MM.1S (cell line): Measurements from ENCODE around the gene DSCAM.

Source experiments
- CTCF ChIP-seq: fragments of 300-600 bp; sonication (generic); IDR thresholded peaks from 2 replicates; pipeline ENCODE4 v1.5.1; 2016; ENCODE audit warnings: antibody characterized with exemption, low read length, mixed read lengths
- EZH2 ChIP-seq: fragments of 300-600 bp; sonication (generic); optimal IDR thresholded peaks from 2 replicates; pipeline ENCODE3; 2017; ENCODE audit warnings: low read depth, mild to moderate bottlenecking, antibody characterized with exemption, low read length, mixed read lengths

DNA sequence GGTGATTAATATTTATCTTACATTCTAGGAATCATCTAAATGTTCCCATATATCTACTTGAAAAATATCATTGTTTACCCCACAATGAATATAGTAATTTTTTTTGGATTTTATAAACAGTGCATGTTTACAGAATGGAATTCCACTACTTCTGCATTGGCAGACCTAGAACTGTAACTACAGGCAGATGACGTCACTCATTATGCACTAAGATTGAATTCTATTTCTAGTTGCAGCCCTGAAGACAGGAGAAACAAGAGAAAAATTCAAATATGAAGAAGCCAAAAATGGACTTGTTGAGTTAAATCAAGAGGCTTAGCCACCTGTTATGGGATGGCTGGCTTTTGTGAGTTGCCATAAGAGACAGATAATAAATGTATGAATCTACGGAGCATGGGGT lies 615.0 kb downstream of the DSCAM start:
- TF ChIP-seq CTCF: no peak
- TF ChIP-seq EZH2: no peak
